Measurements from ENCODE around the gene CES1.
"Not testable (repeated sequence)": the region's sequence is repeated elsewhere in the genome, so short reads cannot be mapped to it uniquely, and the experiment has no call there.

Gene CES1

GRCh38 chr16:55817236-55817912 lies 15.5 kb downstream of the CES1 start:
- Histone ChIP-seq H3K9me3 (ENCODE audit: control insufficient read depth, low read length) (no peaks in the 10 kb centered on the region), H3K27me3 (ENCODE audit: control insufficient read depth, insufficient read depth, low read length, poor library complexity, severe bottlenecking) (no peaks in the 10 kb centered on the region), H3K4me3 (ENCODE audit: insufficient read depth, low read depth, low read length) (no peak overlapping the region), H3K36me3 (ENCODE audit: control insufficient read depth, insufficient read depth, low read length) (no peaks in the 10 kb centered on the region), H3K4me1 (ENCODE audit: control insufficient read depth, insufficient read depth, low read length) (no peaks in the 10 kb centered on the region), H3K27ac (ENCODE audit: insufficient read depth, low read depth, low read length, poor library complexity, severe bottlenecking) (no peak overlapping the region)
- 93 to 94% methylated on average over 5 of the region's 5 CpGs for WGBS, 2 experiments

- not testable (repeated sequence) for H3K27me3 ChIP-seq (ENCODE audit: control insufficient read depth, insufficient read depth, low read length, poor library complexity, severe bottlenecking); H3K4me1 ChIP-seq (ENCODE audit: control insufficient read depth, insufficient read depth, low read length); H3K27ac ChIP-seq (ENCODE audit: insufficient read depth, low read depth, low read length, poor library complexity, severe bottlenecking); H3K4me3 ChIP-seq (ENCODE audit: insufficient read depth, low read depth, low read length); H3K9me3 ChIP-seq (ENCODE audit: control insufficient read depth, low read length); H3K36me3 ChIP-seq (ENCODE audit: control insufficient read depth, insufficient read depth, low read length)
- WGBS, 2 experiments, result 79 to 81% methylated on average over 4 of the region's 4 CpGs
Observed at GRCh38 chr16:55816222-55816621, 16.7 kb downstream of the CES1 start.

- no peaks in the 10 kb centered on the region for H3K27me3 ChIP-seq (ENCODE audit: control insufficient read depth, insufficient read depth, low read length, poor library complexity, severe bottlenecking)
- H3K27ac ChIP-seq (ENCODE audit: insufficient read depth, low read depth, low read length, poor library complexity, severe bottlenecking), result no peak overlapping the region
- H3K4me1 ChIP-seq (ENCODE audit: control insufficient read depth, insufficient read depth, low read length), result no peaks in the 10 kb centered on the region
- H3K9me3 ChIP-seq (ENCODE audit: control insufficient read depth, low read length), result no peaks in the 10 kb centered on the region
- no peak overlapping the region for H3K4me3 ChIP-seq (ENCODE audit: insufficient read depth, low read depth, low read length)
- WGBS, 2 experiments, result 92 to 93% methylated on average over 4 of the region's 4 CpGs
- H3K36me3 ChIP-seq (ENCODE audit: control insufficient read depth, insufficient read depth, low read length), result no peaks in the 10 kb centered on the region
Observed at GRCh38 chr16:55815320-55815719, 17.6 kb downstream of the CES1 start.

- not testable (repeated sequence) for H3K9me3 ChIP-seq (ENCODE audit: control insufficient read depth, low read length); H3K27me3 ChIP-seq (ENCODE audit: control insufficient read depth, insufficient read depth, low read length, poor library complexity, severe bottlenecking); H3K36me3 ChIP-seq (ENCODE audit: control insufficient read depth, insufficient read depth, low read length); H3K27ac ChIP-seq (ENCODE audit: insufficient read depth, low read depth, low read length, poor library complexity, severe bottlenecking); H3K4me3 ChIP-seq (ENCODE audit: insufficient read depth, low read depth, low read length); H3K4me1 ChIP-seq (ENCODE audit: control insufficient read depth, insufficient read depth, low read length)
- WGBS, 2 experiments, result 93 to 99% methylated on average over 2 of the region's 2 CpGs
Observed at GRCh38 chr16:55814174-55814573, 18.7 kb downstream of the CES1 start.

- not testable (repeated sequence) for H3K9me3 ChIP-seq (ENCODE audit: control insufficient read depth, low read length); H3K4me3 ChIP-seq (ENCODE audit: insufficient read depth, low read depth, low read length); H3K36me3 ChIP-seq (ENCODE audit: control insufficient read depth, insufficient read depth, low read length); H3K27me3 ChIP-seq (ENCODE audit: control insufficient read depth, insufficient read depth, low read length, poor library complexity, severe bottlenecking); H3K27ac ChIP-seq (ENCODE audit: insufficient read depth, low read depth, low read length, poor library complexity, severe bottlenecking); H3K4me1 ChIP-seq (ENCODE audit: control insufficient read depth, insufficient read depth, low read length)
- WGBS, 2 experiments, result 91% methylated on average over 6 to 8 of the region's 9 CpGs
Observed at GRCh38 chr16:55813730-55814129, 19.2 kb downstream of the CES1 start.

GRCh38 chr16:55812951-55813350 lies 19.9 kb downstream of the CES1 start:
- Histone ChIP-seq H3K4me3 (ENCODE audit: insufficient read depth, low read depth, low read length) (no peak overlapping the region), H3K4me1 (ENCODE audit: control insufficient read depth, insufficient read depth, low read length) (no peaks in the 10 kb centered on the region), H3K27ac (ENCODE audit: insufficient read depth, low read depth, low read length, poor library complexity, severe bottlenecking) (no peak overlapping the region), H3K36me3 (ENCODE audit: control insufficient read depth, insufficient read depth, low read length) (no peaks in the 10 kb centered on the region), H3K9me3 (ENCODE audit: control insufficient read depth, low read length) (no peaks in the 10 kb centered on the region), H3K27me3 (ENCODE audit: control insufficient read depth, insufficient read depth, low read length, poor library complexity, severe bottlenecking) (no peaks in the 10 kb centered on the region)
- WGBS, 2 experiments, result 71 to 77% methylated on average over 2 of the region's 2 CpGs

- Histone ChIP-seq H3K27ac (ENCODE audit: insufficient read depth, low read depth, low read length, poor library complexity, severe bottlenecking) (no peak overlapping the region), H3K36me3 (ENCODE audit: control insufficient read depth, insufficient read depth, low read length) (no peaks in the 10 kb centered on the region), H3K27me3 (ENCODE audit: control insufficient read depth, insufficient read depth, low read length, poor library complexity, severe bottlenecking) (no peaks in the 10 kb centered on the region), H3K4me3 (ENCODE audit: insufficient read depth, low read depth, low read length) (no peak overlapping the region), H3K9me3 (ENCODE audit: control insufficient read depth, low read length) (no peaks in the 10 kb centered on the region), H3K4me1 (ENCODE audit: control insufficient read depth, insufficient read depth, low read length) (no peaks in the 10 kb centered on the region)
- 87 to 89% methylated on average over 4 of the region's 4 CpGs for WGBS, 2 experiments
Observed at GRCh38 chr16:55811811-55812210, 21.1 kb downstream of the CES1 start.

- WGBS, 2 experiments, result 88 to 92% methylated on average over 8 of the region's 8 CpGs
- Histone ChIP-seq H3K27ac (ENCODE audit: insufficient read depth, low read depth, low read length, poor library complexity, severe bottlenecking) (no peak overlapping the region), H3K4me3 (ENCODE audit: insufficient read depth, low read depth, low read length) (no peak overlapping the region), H3K27me3 (ENCODE audit: control insufficient read depth, insufficient read depth, low read length, poor library complexity, severe bottlenecking) (no peaks in the 10 kb centered on the region), H3K9me3 (ENCODE audit: control insufficient read depth, low read length) (no peaks in the 10 kb centered on the region), H3K36me3 (ENCODE audit: control insufficient read depth, insufficient read depth, low read length) (no peaks in the 10 kb centered on the region), H3K4me1 (ENCODE audit: control insufficient read depth, insufficient read depth, low read length) (no peaks in the 10 kb centered on the region)
Observed at GRCh38 chr16:55810451-55810961, 22.4 kb downstream of the CES1 start.

- no peak overlapping the region for H3K27ac ChIP-seq (ENCODE audit: insufficient read depth, low read depth, low read length, poor library complexity, severe bottlenecking)
- WGBS, 2 experiments, result 90 to 91% methylated on average over 4 of the region's 4 CpGs
- no peaks in the 10 kb centered on the region for H3K27me3 ChIP-seq (ENCODE audit: control insufficient read depth, insufficient read depth, low read length, poor library complexity, severe bottlenecking)
Observed at GRCh38 chr16:55809851-55810250, 23.0 kb downstream of the CES1 start.

GRCh38 chr16:55809386-55809785 lies 23.5 kb downstream of the CES1 start:
- no peak overlapping the region for H3K27ac ChIP-seq (ENCODE audit: insufficient read depth, low read depth, low read length, poor library complexity, severe bottlenecking)
- H3K4me3 ChIP-seq (ENCODE audit: insufficient read depth, low read depth, low read length), result no peak overlapping the region
- no peaks in the 10 kb centered on the region for H3K9me3 ChIP-seq (ENCODE audit: control insufficient read depth, low read length)
- no peaks in the 10 kb centered on the region for H3K36me3 ChIP-seq (ENCODE audit: control insufficient read depth, insufficient read depth, low read length)
- H3K27me3 ChIP-seq (ENCODE audit: control insufficient read depth, insufficient read depth, low read length, poor library complexity, severe bottlenecking), result no peaks in the 10 kb centered on the region
- H3K4me1 ChIP-seq (ENCODE audit: control insufficient read depth, insufficient read depth, low read length), result no peaks in the 10 kb centered on the region
- whole genome bisulfite sequencing, 2 experiments, result 69% methylated on average over 5 of the region's 5 CpGs

More at GRCh38 chr16:55809851-55810250, 23.0 kb downstream of the CES1 start:
- H3K9me3 ChIP-seq (ENCODE audit: control insufficient read depth, low read length), result no peaks in the 10 kb centered on the region
- no peaks in the 10 kb centered on the region for H3K36me3 ChIP-seq (ENCODE audit: control insufficient read depth, insufficient read depth, low read length)
- no peaks in the 10 kb centered on the region for H3K4me1 ChIP-seq (ENCODE audit: control insufficient read depth, insufficient read depth, low read length)
- no peak overlapping the region for H3K4me3 ChIP-seq (ENCODE audit: insufficient read depth, low read depth, low read length)

GRCh38 chr16:55808286-55808685 lies 24.6 kb downstream of the CES1 start:
- H3K9me3 ChIP-seq (ENCODE audit: control insufficient read depth, low read length); H3K27ac ChIP-seq (ENCODE audit: insufficient read depth, low read depth, low read length, poor library complexity, severe bottlenecking); H3K4me3 ChIP-seq (ENCODE audit: insufficient read depth, low read depth, low read length); H3K27me3 ChIP-seq (ENCODE audit: control insufficient read depth, insufficient read depth, low read length, poor library complexity, severe bottlenecking); H3K36me3 ChIP-seq (ENCODE audit: control insufficient read depth, insufficient read depth, low read length); H3K4me1 ChIP-seq (ENCODE audit: control insufficient read depth, insufficient read depth, low read length): not testable (repeated sequence)
- no CpG with 5 or more reads among the region's 1 CpG for WGBS, 2 experiments
